ENCODE data around the gene SYDE1.
A peak's percentile ranks its signal among the peaks of the same experiment; 100 is the strongest.
"Not testable (repeated sequence)": the region's sequence is repeated elsewhere in the genome, so short reads cannot be mapped to it uniquely, and the experiment has no call there.

The SYDE1 gene

GRCh38 chr19:15107061-15108010 lies at the start of gene SYDE1:
SYDE1 (plus strand) TSS chr19:15107401; CDS start chr19:15107434, 33 bp downstream.
- no peak for DNase-seq (ENCODE audit: low read depth)

- no peak for DNase-seq (ENCODE audit: low read depth)
Observed at GRCh38 chr19:15062036-15062435, 45.2 kb upstream of the SYDE1 start.

GRCh38 chr19:15070386-15070785 lies 36.8 kb upstream of the SYDE1 start:
- not testable (repeated sequence) for DNase-seq (ENCODE audit: low read depth)

GRCh38 chr19:15072930-15073647 lies 34.1 kb upstream of the SYDE1 start:
- no peak for DNase-seq (ENCODE audit: low read depth)

GRCh38 chr19:15074371-15074770 lies 32.8 kb upstream of the SYDE1 start:
- DNase-seq (ENCODE audit: low read depth): no peak

GRCh38 chr19:15075806-15076205 lies 31.4 kb upstream of the SYDE1 start:
- DNase-seq (ENCODE audit: low read depth): no peak

- not testable (repeated sequence) for DNase-seq (ENCODE audit: low read depth)
Observed at GRCh38 chr19:15080002-15080401, 27.2 kb upstream of the SYDE1 start.

GRCh38 chr19:15081911-15082310 lies 25.3 kb upstream of the SYDE1 start, which contains the start of gene OR1I1:
OR1I1 (plus strand) TSS chr19:15082211; CDS start chr19:15087066, 4,855 bp downstream.
- no peak for DNase-seq (ENCODE audit: low read depth)

GRCh38 chr19:15087182-15087581 lies 20.0 kb upstream of the SYDE1 start:
- DNase-seq (ENCODE audit: low read depth): no peak

GRCh38 chr19:15091918-15092753 lies 15.1 kb upstream of the SYDE1 start:
- peak; percentile 6 for DNase-seq (ENCODE audit: low read depth)

GRCh38 chr19:15093001-15093400 lies 14.2 kb upstream of the SYDE1 start:
- no peak for DNase-seq (ENCODE audit: low read depth)

- DNase-seq (ENCODE audit: low read depth): no peak
Observed at GRCh38 chr19:15096223-15096622, 11.0 kb upstream of the SYDE1 start.

- DNase-seq (ENCODE audit: low read depth): not testable (repeated sequence)
Observed at GRCh38 chr19:15097980-15098379, 9.2 kb upstream of the SYDE1 start.

GRCh38 chr19:15098460-15098859 lies 8.7 kb upstream of the SYDE1 start:
- DNase-seq (ENCODE audit: low read depth): no peak

- no peak for DNase-seq (ENCODE audit: low read depth)
Observed at GRCh38 chr19:15099017-15099582, 8.1 kb upstream of the SYDE1 start.

- peak; percentile 18 for DNase-seq (ENCODE audit: low read depth)
Observed at GRCh38 chr19:15101479-15102082, 5.6 kb upstream of the SYDE1 start.

GRCh38 chr19:15104003-15104402 lies 3.2 kb upstream of the SYDE1 start:
- DNase-seq (ENCODE audit: low read depth): no peak

- no peak for DNase-seq (ENCODE audit: low read depth)
Observed at GRCh38 chr19:15104411-15104810, 2.8 kb upstream of the SYDE1 start.

GRCh38 chr19:15105044-15105443 lies 2.2 kb upstream of the SYDE1 start:
- DNase-seq (ENCODE audit: low read depth): no peak

- no peak for DNase-seq (ENCODE audit: low read depth)
Observed at GRCh38 chr19:15108145-15108844, 1.1 kb downstream of the SYDE1 start.

All from activated T-helper 1 cell treated with Interleukin-2 at 50 U/mL for 16 hours (primary cell).